ENCODE measurements around the gene TEX12.

Gene TEX12

DNA sequence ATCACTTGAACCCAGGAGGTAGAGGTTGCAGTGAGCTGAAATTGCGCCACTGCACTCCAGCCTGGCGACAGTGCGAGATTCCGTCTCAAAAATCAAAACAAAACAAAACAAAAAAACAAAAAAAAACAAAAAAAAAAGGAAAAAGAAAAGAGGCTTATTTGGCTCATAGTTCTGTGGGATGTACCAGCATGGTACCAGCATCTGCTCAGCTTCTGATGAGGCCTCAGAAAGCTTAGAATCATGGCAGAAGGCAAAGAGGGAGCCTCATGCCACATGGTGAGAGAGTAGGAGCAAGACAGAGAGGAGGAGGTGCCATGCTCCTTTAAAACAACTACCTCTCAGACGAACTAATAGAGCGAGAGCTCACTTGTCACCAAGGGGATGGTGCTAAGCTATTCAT, 48.4 kb downstream of the TEX12 start:
- H3K4me3 ChIP-seq (ENCODE audit: low read depth in 1 of 2, low read length in 2 of 2) = no peak overlapping the region
- peaks cover 6% of the 10 kb centered on the region for H3K4me1 ChIP-seq (ENCODE audit: insufficient read depth, low read length)
- no peak overlapping the region for H3K9ac ChIP-seq (ENCODE audit: low read length)
- H3K9me3 ChIP-seq (ENCODE audit: low read length) = no peaks in the 10 kb centered on the region
- H3K27ac ChIP-seq (ENCODE audit: low read depth, low read length) = no peak overlapping the region
- no peaks in the 10 kb centered on the region for H3K36me3 ChIP-seq (ENCODE audit: insufficient read depth, low read length)
- no peaks in the 10 kb centered on the region for H3K27me3 ChIP-seq (ENCODE audit: control insufficient read depth in 1 of 2, insufficient read depth in 2 of 2, low read length in 2 of 2)

DNA sequence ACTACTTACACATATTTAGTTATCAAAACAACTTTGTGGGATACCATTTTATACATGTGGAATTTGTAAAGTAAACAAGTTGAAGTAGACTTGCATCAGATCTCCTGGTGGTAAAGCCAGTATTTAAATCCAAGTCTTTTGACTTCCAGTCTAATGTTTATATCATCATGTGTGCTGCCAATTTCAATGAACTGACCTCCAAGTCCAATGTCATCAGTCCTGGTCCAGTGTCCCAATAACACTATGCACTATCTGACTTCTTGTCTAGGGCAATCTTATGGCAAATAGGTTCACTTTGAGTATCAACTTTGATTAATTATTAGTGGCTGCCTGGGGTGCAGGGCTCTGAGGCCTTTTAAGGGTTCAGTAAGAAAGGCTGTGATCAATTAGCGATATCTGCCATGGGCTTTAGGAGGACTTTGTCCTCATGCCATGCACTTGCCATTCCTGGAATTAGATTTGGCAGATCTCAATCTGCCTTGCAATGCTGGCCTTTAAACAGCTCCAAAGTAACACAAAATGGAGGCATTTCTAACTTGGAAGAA, 49.5 kb downstream of the TEX12 start:
- no peaks in the 10 kb centered on the region for H3K36me3 ChIP-seq (ENCODE audit: insufficient read depth, low read length)
- H3K9me3 ChIP-seq (ENCODE audit: low read length) = no peaks in the 10 kb centered on the region
- no peak overlapping the region for H3K4me3 ChIP-seq (ENCODE audit: low read depth in 1 of 2, low read length in 2 of 2)
- H3K27ac ChIP-seq (ENCODE audit: low read depth, low read length) = no peak overlapping the region
- H3K4me1 ChIP-seq (ENCODE audit: insufficient read depth, low read length) = peaks cover 16% of the 10 kb centered on the region
- no peaks in the 10 kb centered on the region for H3K27me3 ChIP-seq (ENCODE audit: control insufficient read depth in 1 of 2, insufficient read depth in 2 of 2, low read length in 2 of 2)
- no peak overlapping the region for H3K9ac ChIP-seq (ENCODE audit: low read length)

DNA sequence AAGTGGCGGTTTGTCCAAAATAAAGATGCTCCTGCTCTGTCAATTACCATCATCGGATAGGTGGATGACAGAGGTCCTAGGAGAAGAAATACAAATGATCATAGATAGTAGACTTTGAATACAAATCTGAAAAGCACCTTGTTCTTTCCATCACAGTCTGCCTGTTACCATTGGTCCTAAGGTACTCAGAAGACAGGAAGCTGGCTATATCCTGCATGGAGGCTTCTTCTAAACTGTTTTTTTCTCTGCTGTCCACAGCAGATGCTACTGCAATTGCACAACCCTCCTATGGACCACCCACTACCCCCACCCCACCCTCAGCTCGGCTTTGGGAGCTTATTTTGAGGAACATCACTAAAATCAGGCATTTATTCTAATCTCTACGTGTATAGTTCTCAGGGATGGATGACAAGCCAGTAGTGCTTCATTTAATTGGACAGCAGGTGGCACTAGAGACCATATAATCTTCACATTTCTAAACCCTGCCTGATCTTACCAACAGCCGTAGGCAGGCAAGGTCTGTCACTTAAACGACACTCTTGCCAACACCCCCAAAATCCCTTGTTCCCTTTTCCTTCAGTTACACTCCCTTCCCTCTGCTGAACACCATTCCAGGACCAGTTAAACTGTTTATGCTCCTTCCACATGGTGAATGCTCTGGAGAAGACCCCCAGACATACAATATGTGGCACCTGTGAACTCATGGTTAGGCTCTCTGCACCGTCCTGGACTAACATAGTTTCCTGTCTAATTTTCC, 52.5 kb downstream of the TEX12 start:
- no peak overlapping the region for H3K27ac ChIP-seq (ENCODE audit: low read depth, low read length)
- H3K9ac ChIP-seq (ENCODE audit: low read length) = no peak overlapping the region
- no peaks in the 10 kb centered on the region for H3K9me3 ChIP-seq (ENCODE audit: low read length)
- no peaks in the 10 kb centered on the region for H3K27me3 ChIP-seq (ENCODE audit: control insufficient read depth in 1 of 2, insufficient read depth in 2 of 2, low read length in 2 of 2)
- no peaks in the 10 kb centered on the region for H3K36me3 ChIP-seq (ENCODE audit: insufficient read depth, low read length)
- H3K4me3 ChIP-seq (ENCODE audit: low read depth in 1 of 2, low read length in 2 of 2) = no peak overlapping the region
- peaks cover 20% of the 10 kb centered on the region for H3K4me1 ChIP-seq (ENCODE audit: insufficient read depth, low read length)

DNA sequence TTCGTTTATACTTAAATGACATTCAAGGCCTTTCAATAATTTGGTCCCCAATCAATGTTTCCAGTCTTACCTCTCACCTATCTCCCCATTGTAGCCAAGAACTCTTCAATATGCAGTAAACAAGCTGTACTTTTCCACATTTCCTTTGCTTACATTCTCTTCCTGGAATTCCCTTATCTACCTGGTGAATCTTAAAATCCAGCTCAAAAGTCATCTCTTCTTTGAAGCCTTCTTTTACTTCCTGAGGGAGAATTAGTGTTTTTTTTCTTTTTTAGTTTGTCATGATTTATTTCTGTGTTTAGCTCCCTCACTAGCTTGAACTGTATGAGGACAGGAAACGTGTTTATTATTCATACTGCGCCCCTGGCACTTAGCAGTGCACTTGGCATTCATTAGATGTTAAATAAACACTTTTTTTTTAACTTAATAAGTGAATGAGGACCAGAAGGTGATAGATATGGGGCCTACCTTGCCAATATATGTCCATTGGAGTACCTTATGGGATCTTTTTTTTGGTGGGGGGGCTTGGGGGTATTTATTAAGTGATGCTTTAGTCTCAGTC, 54.2 kb downstream of the TEX12 start:
- H3K27ac ChIP-seq (ENCODE audit: low read depth, low read length) = peak overlapping the region; percentile 39
- no peak overlapping the region for H3K9ac ChIP-seq (ENCODE audit: low read length)
- H3K27me3 ChIP-seq (ENCODE audit: control insufficient read depth in 1 of 2, insufficient read depth in 2 of 2, low read length in 2 of 2) = no peaks in the 10 kb centered on the region

More for the DNA sequence above, 54.2 kb downstream of the TEX12 start:
- Histone ChIP-seq H3K4me1 (ENCODE audit: insufficient read depth, low read length) (peaks cover 20% of the 10 kb centered on the region), H3K9me3 (ENCODE audit: low read length) (no peaks in the 10 kb centered on the region), H3K4me3 (ENCODE audit: low read depth in 1 of 2, low read length in 2 of 2) (no peak overlapping the region), H3K36me3 (ENCODE audit: insufficient read depth, low read length) (no peaks in the 10 kb centered on the region)

All from muscle layer of colon (tissue), 2 donors.